Activated T-cell treated with anti-CD3 and anti-CD28 coated beads, Interleukin-2, amount 50 U/mL, for 24 hours (primary cell): ENCODE measurements around the gene ETV5.
A peak's percentile ranks its signal among the peaks of the same experiment; 100 is the strongest.

Source experiments
- DNase-seq: peaks from one replicate; pipeline ENCODE4 v3.0.0-alpha.2; 2020
- H3K27ac Mint-ChIP-seq: 2 replicates; pipeline ENCODE4 v1.8.0; 2020; ENCODE audit warnings: mild to moderate bottlenecking, mixed read lengths
- H3K27me3 Mint-ChIP-seq: 2 replicates; pipeline ENCODE4 v1.8.0; 2020; ENCODE audit warnings: mixed read lengths
- H3K36me3 Mint-ChIP-seq: 2 replicates; pipeline ENCODE4 v1.8.0; 2020; ENCODE audit warnings: low read depth, mixed read lengths
- H3K4me1 Mint-ChIP-seq: 2 replicates; pipeline ENCODE4 v1.8.0; 2020; ENCODE audit warnings: low read depth, mixed read lengths
- H3K4me3 Mint-ChIP-seq: 2 replicates; pipeline ENCODE4 v1.8.0; 2020; ENCODE audit warnings: mild to moderate bottlenecking, moderate library complexity, mixed read lengths
- H3K9me3 Mint-ChIP-seq: 2 replicates; pipeline ENCODE4 v1.8.0; 2020; ENCODE audit warnings: mixed read lengths

Gene ETV5

GRCh38 chr3:186108941-186109865 lies at the start of gene ETV5:
Gene ETV5 (minus strand): TSS chr3:186109089. CDS start chr3:186105868, 3,221 bp downstream.
- H3K4me3 Mint-ChIP-seq: peak within 1 kb of the TSS; percentile 79
- no peaks in the 10 kb centered on the region for H3K36me3 Mint-ChIP-seq
- peaks cover 89% of the 10 kb centered on the region for H3K27me3 Mint-ChIP-seq
- H3K27ac Mint-ChIP-seq: peak within 1 kb of the TSS; percentile 76
- peaks cover 42% of the 10 kb centered on the region for H3K4me1 Mint-ChIP-seq
- peak; percentile 91 for DNase-seq
- H3K9me3 Mint-ChIP-seq: no peaks in the 10 kb centered on the region

- no peak for DNase-seq
- Mint-ChIP-seq H3K36me3 (no peaks in the 10 kb centered on the region), H3K9me3 (no peaks in the 10 kb centered on the region), H3K4me3 (no peak overlapping the region), H3K27me3 (peaks cover 47% of the 10 kb centered on the region), H3K27ac (no peak overlapping the region), H3K4me1 (peaks cover 16% of the 10 kb centered on the region)
Measured at GRCh38 chr3:186154641-186155040, 45.8 kb upstream of the ETV5 start.

DNA sequence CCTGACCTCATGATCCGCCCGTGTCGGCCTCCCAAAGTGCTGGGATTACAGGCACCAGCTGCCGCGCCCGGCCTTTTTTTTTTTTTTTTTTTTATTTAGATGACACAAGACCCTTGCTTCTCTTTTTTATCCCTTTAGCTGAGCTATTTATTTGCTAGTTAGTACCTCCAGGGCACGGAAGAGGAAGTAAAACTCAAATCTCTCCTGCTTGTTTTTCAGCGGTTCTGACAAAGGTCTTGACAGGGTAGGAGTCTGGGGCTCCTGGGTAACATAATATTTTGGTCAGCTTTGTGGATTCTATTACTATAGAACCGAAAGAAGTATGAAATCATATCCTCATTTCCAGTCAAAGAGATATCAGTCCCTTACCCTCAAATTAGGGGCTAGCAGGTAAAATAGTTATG lies 44.0 kb upstream of the ETV5 start:
- H3K9me3 Mint-ChIP-seq: no peaks in the 10 kb centered on the region
- H3K27ac Mint-ChIP-seq: no peak overlapping the region
- DNase-seq: no peak
- no peaks in the 10 kb centered on the region for H3K36me3 Mint-ChIP-seq
- H3K27me3 Mint-ChIP-seq: peaks cover 59% of the 10 kb centered on the region
- peaks cover 16% of the 10 kb centered on the region for H3K4me1 Mint-ChIP-seq
- no peak overlapping the region for H3K4me3 Mint-ChIP-seq

DNA sequence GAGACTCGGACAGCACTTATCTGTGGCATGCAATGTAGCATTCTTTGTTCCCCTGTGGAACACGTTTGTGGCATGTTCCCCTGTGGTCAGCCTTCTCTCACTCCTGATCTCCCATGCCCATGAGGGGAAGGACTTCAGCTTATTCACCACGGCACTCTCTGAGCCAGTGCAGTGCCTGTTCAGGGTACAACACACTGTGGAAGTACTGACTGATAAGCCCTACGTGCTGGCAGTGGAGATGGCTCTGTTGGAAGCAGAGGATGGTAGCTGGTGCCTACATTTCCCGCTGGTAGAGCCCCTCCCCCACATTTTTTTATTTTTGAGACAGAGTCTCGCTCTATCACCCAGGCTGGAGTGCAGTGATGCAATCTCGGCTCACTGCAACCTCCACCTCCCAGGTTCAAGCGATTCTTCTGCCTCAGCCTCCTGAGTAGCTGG lies 43.5 kb upstream of the ETV5 start:
- no peak for DNase-seq
- Mint-ChIP-seq H3K9me3 (no peaks in the 10 kb centered on the region), H3K4me1 (peaks cover 16% of the 10 kb centered on the region), H3K36me3 (no peaks in the 10 kb centered on the region), H3K27me3 (peaks cover 64% of the 10 kb centered on the region), H3K4me3 (no peak overlapping the region), H3K27ac (no peak overlapping the region)

DNA sequence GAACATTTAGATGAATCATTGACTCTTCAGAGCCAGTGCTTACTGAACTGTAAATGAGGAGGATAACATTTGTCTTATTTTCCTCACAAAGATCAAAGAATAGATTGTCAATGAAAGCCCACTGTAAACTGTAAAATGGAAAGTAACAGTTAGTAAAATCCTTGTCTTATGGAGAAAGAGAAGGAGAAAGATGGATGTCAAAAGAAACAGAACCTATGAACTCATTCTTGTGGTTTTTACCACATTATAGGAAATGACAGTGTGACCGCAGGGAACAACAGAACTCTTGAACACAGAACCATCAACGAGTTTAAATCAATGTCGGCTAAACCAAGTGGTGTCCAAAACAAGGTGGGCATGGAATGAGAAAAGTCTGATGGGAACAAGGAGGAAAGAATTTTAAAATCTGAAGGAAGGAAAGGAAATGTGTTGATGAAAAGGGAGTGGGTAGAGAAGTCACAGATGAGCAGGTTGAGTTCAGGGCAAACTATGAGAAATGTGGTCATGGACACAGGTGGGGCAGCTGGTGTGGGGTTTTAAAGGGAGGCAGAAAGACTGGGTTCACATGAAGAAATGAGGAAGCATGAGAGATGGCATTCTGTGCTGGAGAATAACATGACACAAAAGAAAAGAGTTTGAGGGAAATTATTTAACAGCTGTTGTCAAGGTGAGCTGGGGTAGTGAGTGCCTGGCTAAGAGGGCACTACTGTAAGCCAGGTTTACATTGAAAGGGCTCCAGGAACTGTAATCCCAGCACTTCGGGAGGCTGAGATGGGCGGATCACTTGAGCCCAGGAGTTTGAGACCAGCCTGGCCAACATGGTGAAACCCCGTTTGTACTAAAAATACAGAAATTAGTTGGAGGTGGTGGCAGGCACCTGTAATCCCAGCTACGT lies 42.4 kb upstream of the ETV5 start:
- Mint-ChIP-seq H3K9me3 (no peaks in the 10 kb centered on the region), H3K36me3 (no peaks in the 10 kb centered on the region), H3K4me1 (peaks cover 16% of the 10 kb centered on the region), H3K4me3 (no peak overlapping the region), H3K27me3 (peaks cover 72% of the 10 kb centered on the region), H3K27ac (peak overlapping the region; percentile 22)
- no peak for DNase-seq

DNA sequence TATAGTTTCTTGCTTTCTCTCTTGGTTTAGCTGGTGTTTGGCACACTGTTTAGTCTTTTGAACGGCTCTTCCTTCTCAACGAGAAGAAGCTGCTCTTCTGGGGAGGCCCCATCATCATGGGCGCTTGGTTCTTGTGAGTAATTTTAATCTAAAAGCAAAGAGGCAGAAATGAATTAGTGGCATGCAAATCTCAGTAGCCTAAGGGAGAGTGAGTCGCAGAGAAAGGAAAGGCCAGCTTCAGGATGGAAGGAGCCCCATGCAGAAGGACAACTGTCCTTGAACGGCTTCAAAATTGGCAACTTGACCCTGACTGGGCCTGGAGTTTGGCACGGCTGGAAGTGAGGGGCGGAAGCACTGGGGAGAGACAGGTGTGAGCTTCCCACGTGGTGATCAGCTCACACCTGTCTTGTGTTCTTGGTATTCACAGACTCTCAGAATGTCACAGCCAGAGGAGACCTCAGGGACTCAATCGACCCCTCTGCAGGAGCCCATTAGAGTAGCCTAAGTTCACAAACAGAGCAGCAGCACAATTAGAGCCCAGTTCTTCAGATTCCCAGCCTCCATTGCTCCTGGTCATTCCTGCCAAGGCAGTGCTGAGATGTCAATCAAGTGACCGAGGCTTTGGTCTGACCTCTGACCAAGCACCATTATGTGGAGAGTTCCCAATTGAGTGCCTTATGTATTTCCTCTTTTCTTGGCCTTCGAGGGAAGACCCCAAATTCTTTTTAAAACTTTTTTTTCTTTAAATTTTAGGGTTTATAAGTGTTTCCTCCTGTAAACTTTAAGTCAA lies 41.3 kb upstream of the ETV5 start:
- no peaks in the 10 kb centered on the region for H3K36me3 Mint-ChIP-seq
- DNase-seq: no peak
- no peaks in the 10 kb centered on the region for H3K9me3 Mint-ChIP-seq
- peaks cover 75% of the 10 kb centered on the region for H3K27me3 Mint-ChIP-seq
- no peak overlapping the region for H3K27ac Mint-ChIP-seq
- peaks cover 16% of the 10 kb centered on the region for H3K4me1 Mint-ChIP-seq
- H3K4me3 Mint-ChIP-seq: no peak overlapping the region

DNA sequence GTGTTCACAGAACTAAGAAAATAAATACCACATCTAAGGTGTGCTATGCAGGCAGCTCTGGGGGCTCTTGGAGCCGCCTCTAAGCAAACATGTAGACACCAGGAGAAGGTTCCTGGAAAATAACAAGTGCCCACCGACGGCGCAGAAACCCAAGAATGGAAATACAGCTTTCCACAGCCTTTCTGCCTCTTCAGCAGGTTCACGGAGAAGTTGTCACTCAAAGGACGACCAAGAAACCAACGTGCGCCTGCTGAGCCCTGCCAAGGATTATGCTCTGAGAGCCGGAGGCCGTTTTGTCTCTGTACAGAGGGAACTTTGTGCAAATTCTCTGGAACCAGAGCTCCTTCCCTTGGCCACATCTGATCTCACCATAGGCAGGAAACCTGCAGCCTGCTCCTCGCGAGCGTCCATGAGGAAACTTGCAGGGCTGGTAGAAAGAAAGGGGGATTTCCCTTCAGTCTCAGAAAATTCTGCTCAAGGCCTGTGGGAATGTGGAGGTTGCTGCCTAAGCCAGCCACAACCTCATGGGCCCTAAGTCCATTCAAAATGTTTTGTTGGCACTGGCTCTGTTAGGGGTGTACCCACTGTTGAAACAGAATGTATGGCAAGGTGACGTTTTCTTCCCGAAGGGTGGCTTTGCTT lies 40.6 kb upstream of the ETV5 start:
- Mint-ChIP-seq H3K4me3 (no peak overlapping the region), H3K27me3 (peaks cover 79% of the 10 kb centered on the region), H3K4me1 (peaks cover 16% of the 10 kb centered on the region), H3K9me3 (no peaks in the 10 kb centered on the region), H3K36me3 (no peaks in the 10 kb centered on the region), H3K27ac (no peak overlapping the region)
- no peak for DNase-seq

GRCh38 chr3:186144257-186144656 lies 35.4 kb upstream of the ETV5 start:
- H3K4me3 Mint-ChIP-seq: no peak overlapping the region
- peaks cover 69% of the 10 kb centered on the region for H3K27me3 Mint-ChIP-seq
- DNase-seq: no peak
- no peak overlapping the region for H3K27ac Mint-ChIP-seq
- H3K9me3 Mint-ChIP-seq: no peaks in the 10 kb centered on the region
- H3K36me3 Mint-ChIP-seq: no peaks in the 10 kb centered on the region
- H3K4me1 Mint-ChIP-seq: no peaks in the 10 kb centered on the region

DNA sequence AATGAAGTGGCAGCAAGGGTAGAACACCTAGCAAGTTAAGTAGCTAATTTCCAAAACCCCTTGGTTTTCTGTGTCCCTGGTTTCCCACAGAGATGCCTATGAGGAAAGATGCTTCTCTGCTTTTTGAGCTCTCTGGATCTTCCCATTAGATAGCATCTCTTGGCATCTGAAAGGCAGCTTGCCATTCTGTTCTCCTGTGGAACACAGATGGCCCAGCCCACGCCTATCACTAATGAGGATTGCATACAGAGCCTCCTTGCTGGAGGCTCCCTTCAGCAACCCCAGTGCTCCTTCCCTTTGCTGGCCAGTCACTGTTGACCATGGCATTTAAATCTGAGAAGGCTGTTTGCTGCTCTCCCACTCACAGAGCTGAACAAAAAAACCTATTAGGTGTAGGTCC lies 34.4 kb upstream of the ETV5 start:
- Mint-ChIP-seq H3K4me3 (no peak overlapping the region), H3K9me3 (no peaks in the 10 kb centered on the region), H3K27me3 (peaks cover 61% of the 10 kb centered on the region), H3K4me1 (no peaks in the 10 kb centered on the region), H3K36me3 (no peaks in the 10 kb centered on the region), H3K27ac (no peak overlapping the region)
- no peak for DNase-seq

DNA sequence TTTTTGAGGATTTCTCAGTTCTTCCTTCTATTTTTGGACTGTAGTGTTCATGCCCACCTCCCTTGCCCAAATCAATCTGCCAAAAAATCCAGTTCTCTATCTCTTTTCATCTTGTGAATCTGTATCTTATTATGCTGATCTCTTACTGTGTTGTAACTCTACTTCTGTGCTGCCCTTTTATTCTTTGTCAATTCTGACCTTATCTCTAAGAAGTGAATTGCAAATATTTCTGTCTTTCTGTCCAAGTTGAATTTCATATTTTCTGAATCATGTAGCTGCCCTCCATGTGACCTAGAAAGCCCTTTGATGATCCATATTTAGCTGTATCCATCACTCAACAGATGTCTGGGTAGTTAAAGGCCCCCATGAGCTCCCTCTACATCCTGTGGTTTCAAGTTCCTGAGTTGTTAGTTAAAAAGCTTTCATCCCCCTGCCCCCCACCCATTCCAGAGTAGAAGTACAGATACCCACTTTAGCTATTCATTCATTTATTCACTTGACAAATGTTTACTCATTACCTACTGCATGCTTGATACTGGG lies 33.6 kb upstream of the ETV5 start:
- H3K27ac Mint-ChIP-seq: no peak overlapping the region
- no peaks in the 10 kb centered on the region for H3K36me3 Mint-ChIP-seq
- no peaks in the 10 kb centered on the region for H3K9me3 Mint-ChIP-seq
- no peak overlapping the region for H3K4me3 Mint-ChIP-seq
- H3K27me3 Mint-ChIP-seq: peaks cover 54% of the 10 kb centered on the region
- no peak for DNase-seq
- no peaks in the 10 kb centered on the region for H3K4me1 Mint-ChIP-seq

- DNase-seq: no peak
- peaks cover 47% of the 10 kb centered on the region for H3K27me3 Mint-ChIP-seq
- no peak overlapping the region for H3K4me3 Mint-ChIP-seq
- H3K27ac Mint-ChIP-seq: no peak overlapping the region
- no peaks in the 10 kb centered on the region for H3K4me1 Mint-ChIP-seq
- H3K9me3 Mint-ChIP-seq: no peaks in the 10 kb centered on the region
- no peaks in the 10 kb centered on the region for H3K36me3 Mint-ChIP-seq
Measured at GRCh38 chr3:186141790-186142189, 32.9 kb upstream of the ETV5 start.

DNA sequence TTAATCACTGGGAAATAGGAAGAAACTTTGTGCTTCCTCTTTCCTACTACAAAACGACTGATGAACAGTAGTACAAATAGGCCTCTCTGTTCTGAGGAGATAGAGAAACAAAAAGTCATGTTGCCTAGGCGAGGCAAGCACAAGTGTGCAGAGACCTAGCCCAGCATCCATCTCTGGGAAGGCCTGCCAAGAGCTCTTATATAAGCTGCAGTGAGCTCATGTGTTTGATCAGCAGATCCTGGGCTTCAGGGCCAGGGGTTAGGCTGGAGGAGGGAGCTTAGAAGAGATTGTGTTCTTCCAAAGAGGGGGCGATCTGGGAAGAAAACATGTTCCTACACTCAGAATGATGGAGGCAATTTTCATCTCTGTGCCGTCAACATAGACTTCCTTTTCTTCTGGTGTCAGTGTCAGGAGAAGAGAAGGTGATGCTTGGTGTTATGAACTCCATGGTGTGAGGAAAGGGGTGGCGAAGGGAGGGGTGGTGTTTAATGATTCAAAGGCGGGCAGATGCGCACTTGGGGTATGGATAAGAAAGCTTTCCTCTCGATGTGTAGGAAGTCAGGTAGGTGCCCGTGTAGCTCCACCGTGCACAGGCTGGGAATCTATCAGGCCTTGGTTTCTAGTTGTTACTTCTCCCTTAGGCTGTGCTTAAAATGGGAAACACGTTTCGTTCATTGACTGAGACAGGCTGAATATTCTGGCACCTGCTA lies 29.5 kb upstream of the ETV5 start:
- no peak for DNase-seq
- H3K36me3 Mint-ChIP-seq: no peaks in the 10 kb centered on the region
- peaks cover 30% of the 10 kb centered on the region for H3K27me3 Mint-ChIP-seq
- no peaks in the 10 kb centered on the region for H3K9me3 Mint-ChIP-seq
- H3K4me3 Mint-ChIP-seq: no peak overlapping the region
- no peaks in the 10 kb centered on the region for H3K4me1 Mint-ChIP-seq
- no peak overlapping the region for H3K27ac Mint-ChIP-seq

- Mint-ChIP-seq H3K9me3 (no peaks in the 10 kb centered on the region), H3K36me3 (no peaks in the 10 kb centered on the region), H3K27me3 (peaks cover 26% of the 10 kb centered on the region), H3K27ac (no peak overlapping the region), H3K4me1 (no peaks in the 10 kb centered on the region), H3K4me3 (no peak overlapping the region)
- DNase-seq: no peak
Measured at GRCh38 chr3:186137051-186137685, 28.3 kb upstream of the ETV5 start.
